ENCODE measurements around the gene LUM. TPM values are rescaled to one million over a fixed set of nuclear protein-coding genes. Genes with fewer than 3 reads are reported as not detected.

Gene LUM
- total RNA-seq, 6 donors from 2014 or later: 51.3 to 281 (median 158) TPM

GRCh38 chr12:91057368-91058165 is 53.7 kb downstream of the LUM start, which contains the start of gene KERA:
KERA (minus strand) TSS chr12:91058024; CDS start chr12:91056281, 1,743 bp downstream.
- H3K4me3 ChIP-seq: no peak within 1 kb of the TSS
- ATAC-seq (ENCODE audit: low FRiP score in 2 of 2) (no peak), DNase-seq (no peak)
- 43 to 49% methylated on average over 9 of the region's 9 CpGs for WGBS, 2 donors
- no peaks in the 10 kb centered on the region for H3K4me1 ChIP-seq
- H3K27me3 ChIP-seq: no peaks in the 10 kb centered on the region
- TF ChIP-seq POLR2A (IDR thresholded peaks at IDR 0.05) (no peak), EP300 (IDR thresholded peaks at IDR 0.05) (no peak), CTCF (IDR thresholded peaks at IDR 0.05) (no peak), POLR2AphosphoS5 (IDR thresholded peaks at IDR 0.05) (no peak)
- no peaks in the 10 kb centered on the region for H3K36me3 ChIP-seq
- H3K9me3 ChIP-seq: no peaks in the 10 kb centered on the region
- H3K27ac ChIP-seq: no peak within 1 kb of the TSS

- TF ChIP-seq CTCF (IDR thresholded peaks at IDR 0.05): no peak
- no peak for TF ChIP-seq POLR2A (IDR thresholded peaks at IDR 0.05)
- no peak for TF ChIP-seq POLR2AphosphoS5 (IDR thresholded peaks at IDR 0.05)
- TF ChIP-seq EP300 (IDR thresholded peaks at IDR 0.05): no peak
- Histone ChIP-seq H3K4me1 (no peaks in the 10 kb centered on the region), H3K27ac (no peak overlapping the region), H3K4me3 (no peak overlapping the region), H3K9me3 (no peaks in the 10 kb centered on the region), H3K36me3 (no peaks in the 10 kb centered on the region), H3K27me3 (no peaks in the 10 kb centered on the region)
- 85 to 91% methylated on average over 2 of the region's 2 CpGs for WGBS, 2 donors
- ATAC-seq (ENCODE audit: low FRiP score in 2 of 2) (no peak), DNase-seq (no peak)
These were observed 54.8 kb downstream of the LUM start for GRCh38 chr12:91056488-91056887.

- TF ChIP-seq POLR2A (IDR thresholded peaks at IDR 0.05) (no peak), EP300 (IDR thresholded peaks at IDR 0.05) (no peak), POLR2AphosphoS5 (IDR thresholded peaks at IDR 0.05) (no peak), CTCF (IDR thresholded peaks at IDR 0.05) (no peak)
- DNase-seq: no peak
- no peak for ATAC-seq (ENCODE audit: low FRiP score in 2 of 2)
These were observed 55.3 kb downstream of the LUM start for GRCh38 chr12:91055976-91056375.

GRCh38 chr12:91053951-91054715 is 57.2 kb downstream of the LUM start:
- Histone ChIP-seq H3K27me3 (no peaks in the 10 kb centered on the region), H3K9me3 (no peaks in the 10 kb centered on the region), H3K4me3 (no peak overlapping the region), H3K27ac (no peak overlapping the region), H3K36me3 (no peaks in the 10 kb centered on the region), H3K4me1 (no peaks in the 10 kb centered on the region)
- TF ChIP-seq CTCF (IDR thresholded peaks at IDR 0.05): no peak
- TF ChIP-seq POLR2A (IDR thresholded peaks at IDR 0.05): no peak
- TF ChIP-seq EP300 (IDR thresholded peaks at IDR 0.05): no peak
- no peak for TF ChIP-seq POLR2AphosphoS5 (IDR thresholded peaks at IDR 0.05)
- 63% methylated on average over 4 of the region's 4 CpGs for WGBS, 2 donors
- ATAC-seq (ENCODE audit: low FRiP score in 2 of 2) (peak in 1 of 2 donors; percentile 82), DNase-seq (no peak)

More at GRCh38 chr12:91055976-91056375, 55.3 kb downstream of the LUM start:
- H3K4me1 ChIP-seq: no peaks in the 10 kb centered on the region
- H3K4me3 ChIP-seq: no peak overlapping the region
- H3K27ac ChIP-seq: no peak overlapping the region
- H3K36me3 ChIP-seq: no peaks in the 10 kb centered on the region
- no peaks in the 10 kb centered on the region for H3K27me3 ChIP-seq
- WGBS, 2 donors: 72 to 74% methylated on average over 1 of the region's 1 CpG
- H3K9me3 ChIP-seq: no peaks in the 10 kb centered on the region

Other genes starting within 250 kb of the LUM start
- gene CCER1, start 156.3 kb downstream of the LUM start, total RNA-seq: not detected
- not detected for gene EPYC, start 106.5 kb downstream of the LUM start, total RNA-seq
- gene KERA, start 53.5 kb downstream of the LUM start, total RNA-seq: not detected
- gene DCN, start 71.3 kb upstream of the LUM start, total RNA-seq: 1,000 to 10,000 TPM in 1 of 6 donors, 100 to 1,000 TPM in 5; 163 to 1,140 (median 478) TPM

Measured in upper lobe of left lung (tissue), 6 donors.